NCI-H1417 (cell line): ENCODE data around the gene MBD3L3.
"Not testable (repeated sequence)": the region's sequence is repeated elsewhere in the genome, so short reads cannot be mapped to it uniquely, and the experiment has no call there.

Experiments
- DNase-seq, 3 experiments: peaks; one replicate each; lab custom pipeline; 2025; lab: John Stamatoyannopoulos, UW

Gene MBD3L3

GRCh38 chr19:7063339-7063738 lies 4.9 kb upstream of the MBD3L3 start:
- peak in 1 of 3 experiments; percentile 22 for DNase-seq

- not testable (repeated sequence) for DNase-seq
Measured at GRCh38 chr19:7059977-7060376, 1.5 kb upstream of the MBD3L3 start.

GRCh38 chr19:7056371-7056770 lies 2.1 kb downstream of the MBD3L3 start:
- DNase-seq, result not testable (repeated sequence)

GRCh38 chr19:7055679-7056078 lies 2.8 kb downstream of the MBD3L3 start:
- not testable (repeated sequence) for DNase-seq

GRCh38 chr19:7054635-7055368 lies 3.7 kb downstream of the MBD3L3 start:
- DNase-seq, result not testable (repeated sequence)

GRCh38 chr19:7052896-7053295 lies 5.6 kb downstream of the MBD3L3 start:
- DNase-seq, result not testable (repeated sequence)

GRCh38 chr19:7051421-7051820 lies 7.1 kb downstream of the MBD3L3 start:
- DNase-seq, result not testable (repeated sequence)

GRCh38 chr19:7049021-7049420 lies 9.5 kb downstream of the MBD3L3 start, which contains the start of gene MBD3L2:
TSS of gene MBD3L2 (plus strand) at chr19:7049321. CDS start at chr19:7049374, 53 bp downstream.
- DNase-seq, result not testable (repeated sequence)

- DNase-seq, result not testable (repeated sequence)
Measured at GRCh38 chr19:7041563-7041962, 16.9 kb downstream of the MBD3L3 start.

GRCh38 chr19:7040079-7040478 lies 18.4 kb downstream of the MBD3L3 start, which contains the start of gene MBD3L4:
TSS of gene MBD3L4 (minus strand) at chr19:7040179. CDS start at chr19:7040144, 35 bp downstream.
- not testable (repeated sequence) for DNase-seq

- DNase-seq, result not testable (repeated sequence)
Measured at GRCh38 chr19:7030278-7030677, 28.2 kb downstream of the MBD3L3 start, which contains the start of gene MBD3L5. TSS of gene MBD3L5 (plus strand) at chr19:7030578. CDS start at chr19:7030612, 34 bp downstream.

- DNase-seq, result not testable (repeated sequence)
Measured at GRCh38 chr19:7028790-7029189, 29.7 kb downstream of the MBD3L3 start.

GRCh38 chr19:7021331-7021730 lies 37.1 kb downstream of the MBD3L3 start, which contains the start of gene MBD3L2B:
TSS of gene MBD3L2B (minus strand) at chr19:7021431. CDS start at chr19:7021397, 34 bp downstream.
- not testable (repeated sequence) for DNase-seq

GRCh38 chr19:7018828-7019227 lies 39.6 kb downstream of the MBD3L3 start:
- no peak for DNase-seq

- no peak for DNase-seq
Measured at GRCh38 chr19:7013678-7014077, 44.8 kb downstream of the MBD3L3 start.

GRCh38 chr19:7010722-7011593 lies 47.5 kb downstream of the MBD3L3 start:
- DNase-seq, result no peak

- DNase-seq, result no peak
Measured at GRCh38 chr19:7007859-7008258, 50.6 kb downstream of the MBD3L3 start.
